Measurements from ENCODE around the gene PRDM10.
A peak's percentile ranks its signal among the peaks of the same experiment; 100 is the strongest.
"Not testable (repeated sequence)": the region's sequence is repeated elsewhere in the genome, so short reads cannot be mapped to it uniquely, and the experiment has no call there.

Gene PRDM10

DNA sequence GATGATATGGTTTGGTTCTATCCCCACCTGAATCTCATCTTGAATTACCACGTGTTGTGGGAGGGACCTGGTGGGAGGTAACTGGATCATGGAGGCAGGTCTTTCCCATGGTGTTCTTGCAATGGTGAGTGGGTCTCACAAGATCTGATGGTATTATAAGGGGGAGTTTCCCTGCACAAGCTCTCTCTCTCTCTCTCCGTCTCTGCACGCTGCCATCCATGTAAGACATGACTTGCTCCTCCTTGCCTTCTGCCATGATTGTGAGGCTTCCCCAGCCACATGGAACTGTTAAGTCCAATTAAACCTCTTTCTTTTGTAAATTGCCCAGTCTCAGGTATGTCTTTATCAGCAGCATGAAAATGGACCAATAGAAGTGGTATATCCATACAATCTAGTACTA, 13.2 kb upstream of the PRDM10 start:
- DNase-seq (ENCODE audit: low spot score): not testable (repeated sequence)

- no peak for DNase-seq (ENCODE audit: low spot score)
These were observed 5.7 kb upstream of the PRDM10 start for GRCh38 chr11:130008326-130008725.

GRCh38 chr11:130006929-130007328, 4.3 kb upstream of the PRDM10 start:
- DNase-seq (ENCODE audit: low spot score): no peak

GRCh38 chr11:130003717-130004001, 1.0 kb upstream of the PRDM10 start:
- no peak for DNase-seq (ENCODE audit: low spot score)

GRCh38 chr11:130002846-130003716, 446 bp upstream of the PRDM10 start:
- DNase-seq (ENCODE audit: low spot score): peak; percentile 94

DNA sequence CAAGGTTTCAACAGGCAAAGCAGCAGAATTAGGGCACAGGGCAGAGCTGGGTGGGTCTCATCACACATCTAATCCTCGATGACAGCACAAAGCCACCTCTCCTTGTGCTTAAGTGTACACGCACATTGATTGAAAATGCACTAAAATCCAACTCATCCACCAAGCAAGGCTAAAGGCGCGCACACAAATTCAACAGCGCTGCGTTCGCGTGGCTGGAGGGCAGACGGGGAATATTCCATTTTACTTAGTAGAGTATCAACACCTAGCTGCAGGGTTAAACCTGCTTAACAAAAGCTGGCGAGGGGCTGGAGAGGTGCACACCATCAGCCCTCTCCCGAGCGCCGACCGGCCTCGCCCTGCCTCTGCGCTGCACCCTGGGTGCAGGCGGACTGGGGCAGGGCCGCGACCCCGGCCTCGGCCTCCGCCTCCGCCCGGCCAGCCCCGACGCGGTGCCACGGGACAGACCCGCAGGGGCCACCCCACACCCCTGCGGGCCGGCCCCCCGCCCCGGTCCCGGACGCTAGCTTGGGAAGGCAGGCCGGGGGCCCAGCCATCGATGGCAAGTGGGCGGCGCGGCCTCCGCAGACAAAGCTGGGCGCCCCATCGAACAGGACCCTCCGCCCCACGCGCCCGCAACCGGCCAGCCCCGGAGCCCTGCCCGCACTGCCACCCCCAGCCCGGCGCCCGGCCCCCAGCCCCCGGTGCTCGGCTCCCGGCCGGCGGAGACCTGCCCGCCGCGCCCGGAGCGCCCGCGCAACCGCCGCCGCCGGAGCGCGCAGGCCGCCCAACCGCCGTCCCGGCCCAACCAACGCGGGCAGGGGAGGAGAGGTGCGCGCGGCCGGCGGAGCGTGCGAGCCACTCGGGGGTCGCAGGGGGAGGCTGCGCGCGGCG, 929 bp downstream of the PRDM10 start:
- peak; percentile 26 for DNase-seq (ENCODE audit: low spot score)

DNA sequence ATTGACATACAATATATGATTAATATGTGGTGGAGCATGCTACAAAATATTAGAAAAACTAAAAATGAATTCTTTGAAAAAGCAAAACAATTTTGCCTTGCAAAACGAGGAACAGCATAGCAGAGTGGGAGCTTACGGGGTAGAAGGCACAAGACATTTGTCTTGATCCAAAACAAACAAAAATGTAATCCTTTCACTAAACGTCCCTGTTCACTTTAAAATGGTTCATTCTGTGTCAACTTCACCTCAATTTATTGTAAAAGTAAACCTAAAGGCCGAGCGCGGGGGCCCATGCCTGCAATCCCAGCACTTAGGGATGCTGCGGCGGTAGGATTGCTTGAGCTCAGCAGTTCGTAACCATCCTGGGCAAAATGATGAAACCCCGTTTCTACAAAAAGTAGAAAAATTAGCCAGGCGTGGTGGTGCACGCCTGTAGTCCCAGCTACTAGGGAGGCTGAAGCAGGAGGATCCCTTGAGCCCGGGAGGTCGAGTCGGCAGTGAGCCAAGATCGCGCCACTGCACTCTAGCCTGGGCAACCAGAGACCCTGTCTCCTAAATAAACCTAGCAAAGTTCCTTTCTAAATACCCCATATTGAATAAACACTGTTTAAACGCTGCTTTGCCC, 2.0 kb downstream of the PRDM10 start:
- DNase-seq (ENCODE audit: low spot score): no peak

- DNase-seq (ENCODE audit: low spot score): no peak
These were observed 3.2 kb downstream of the PRDM10 start for GRCh38 chr11:129999407-129999806.

DNA sequence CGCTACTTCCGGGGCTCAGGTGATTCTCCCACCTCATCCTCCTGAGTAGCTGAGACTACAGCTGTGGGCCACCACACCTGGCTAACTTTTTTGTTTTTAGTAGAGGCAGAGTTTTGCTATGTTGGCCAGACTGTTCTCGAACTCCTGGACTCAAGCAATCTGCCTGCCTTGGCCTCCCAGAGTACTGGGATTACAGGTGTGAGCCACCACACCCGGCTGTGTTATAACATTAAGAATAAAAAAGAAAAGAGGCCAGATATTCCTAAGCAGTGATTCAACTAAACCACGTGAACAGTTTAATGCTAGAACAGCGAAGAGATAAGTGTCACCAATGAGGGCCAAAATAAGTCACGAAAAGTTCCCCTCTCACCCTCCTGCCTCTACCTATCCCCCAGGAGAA, 3.7 kb downstream of the PRDM10 start:
- DNase-seq (ENCODE audit: low spot score): no peak

DNA sequence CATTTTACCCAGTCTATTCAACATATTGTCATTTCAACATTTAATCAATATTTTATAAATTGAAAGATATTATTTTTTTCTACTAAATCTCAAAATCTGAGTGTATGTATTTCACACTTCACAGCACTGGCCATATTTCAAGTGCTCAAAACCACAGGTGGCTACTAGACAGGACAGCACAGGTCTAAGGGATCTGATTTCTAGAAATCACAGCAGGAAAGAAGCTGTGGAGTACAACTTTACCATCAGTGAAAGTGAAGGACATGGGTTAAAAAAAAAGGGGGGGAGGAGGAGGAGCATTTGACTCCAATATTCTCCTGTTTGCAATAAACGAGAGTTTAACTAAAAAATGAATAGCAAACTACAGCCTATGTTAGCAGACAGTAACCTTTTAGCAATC, 4.5 kb downstream of the PRDM10 start:
- no peak for DNase-seq (ENCODE audit: low spot score)

DNA sequence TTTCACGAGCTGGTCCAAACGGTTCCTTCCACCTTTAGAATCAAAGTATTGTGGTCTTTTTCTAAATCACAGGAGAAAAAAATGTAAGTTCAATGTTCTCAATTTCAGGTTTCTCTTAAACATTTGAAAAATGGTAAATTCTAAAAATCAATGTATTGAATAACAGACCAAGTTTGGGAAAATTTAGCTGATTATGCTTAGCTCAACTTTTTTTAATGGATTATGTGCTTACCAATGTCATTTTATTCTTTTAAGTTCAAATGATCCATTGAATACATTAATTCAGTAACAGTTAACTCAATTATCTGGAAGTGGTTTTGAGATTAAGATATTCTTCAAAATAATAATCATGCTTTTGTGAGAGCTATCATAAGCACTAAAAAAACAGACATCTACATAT, 5.1 kb downstream of the PRDM10 start:
- DNase-seq (ENCODE audit: low spot score): no peak

DNA sequence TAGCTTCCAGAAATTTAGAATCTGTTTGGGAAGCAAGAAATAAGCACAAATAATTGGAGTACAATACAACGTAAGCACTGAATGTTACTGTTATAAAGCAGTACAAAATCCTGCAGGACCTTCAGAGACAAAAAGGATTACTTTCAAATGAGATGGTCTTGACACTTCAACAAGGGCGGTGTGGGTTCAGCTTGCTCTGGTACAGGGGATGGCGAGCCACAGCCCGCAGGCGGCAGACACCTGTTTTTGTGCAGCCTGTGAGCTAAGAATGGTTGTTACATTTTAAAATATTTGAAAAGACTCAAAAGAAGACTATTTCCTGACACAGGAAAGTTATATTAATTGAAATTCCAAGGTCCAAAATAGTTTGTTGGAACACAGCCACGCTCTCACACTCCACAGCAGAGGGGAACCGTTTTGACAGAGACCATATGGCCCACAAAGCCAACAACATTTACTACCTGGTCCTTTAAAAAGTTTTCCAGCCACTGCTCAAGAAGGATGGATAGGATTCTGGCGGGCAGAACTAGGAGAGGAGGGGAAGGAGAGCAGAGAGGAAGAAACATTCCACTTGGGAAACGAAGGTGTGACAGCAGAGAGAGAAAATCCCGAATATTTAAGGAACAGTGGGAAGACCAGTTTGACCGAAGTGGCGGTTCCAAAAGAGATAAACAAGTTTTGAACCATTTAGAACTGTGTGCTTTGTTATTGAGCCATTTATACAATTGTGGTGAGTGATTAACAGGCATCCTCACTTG, 6.3 kb downstream of the PRDM10 start:
- no peak for DNase-seq (ENCODE audit: low spot score)

- DNase-seq (ENCODE audit: low spot score): no peak
These were observed 7.5 kb downstream of the PRDM10 start for GRCh38 chr11:129995163-129995562.

- peak; percentile 52 for DNase-seq (ENCODE audit: low spot score)
These were observed 10.3 kb downstream of the PRDM10 start for GRCh38 chr11:129992161-129992944.

DNA sequence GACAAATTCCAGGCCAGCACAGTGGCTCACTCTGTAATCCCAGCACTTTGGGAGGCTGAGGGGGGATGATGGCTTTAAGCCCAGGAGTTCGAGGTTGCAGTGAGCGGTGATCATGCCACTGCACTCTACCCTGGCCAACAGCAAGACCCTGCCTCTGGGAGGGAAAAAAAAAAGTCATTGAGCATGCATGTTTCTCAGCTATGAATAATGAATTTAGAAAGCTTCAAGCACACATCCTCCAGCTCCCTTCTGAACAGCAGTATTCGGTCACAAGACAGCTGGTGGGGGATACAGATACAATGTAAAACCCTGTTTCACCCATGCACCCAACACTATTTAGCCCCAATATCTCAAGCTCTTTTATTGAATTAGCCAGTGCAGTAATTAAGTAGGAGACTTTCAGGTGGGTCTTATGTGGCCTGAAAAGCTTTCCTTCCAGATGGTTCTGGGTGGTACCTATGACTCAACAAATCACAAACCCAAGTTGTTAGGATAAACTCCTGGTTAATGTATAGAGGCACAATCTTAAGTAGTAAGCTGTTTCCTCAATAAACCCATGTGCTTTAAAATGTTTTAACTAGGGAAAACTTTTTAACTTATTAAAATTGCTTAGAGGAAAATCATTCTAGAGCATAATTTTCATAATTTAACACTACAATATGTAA, 13.4 kb downstream of the PRDM10 start:
- no peak for DNase-seq (ENCODE audit: low spot score)

DNA sequence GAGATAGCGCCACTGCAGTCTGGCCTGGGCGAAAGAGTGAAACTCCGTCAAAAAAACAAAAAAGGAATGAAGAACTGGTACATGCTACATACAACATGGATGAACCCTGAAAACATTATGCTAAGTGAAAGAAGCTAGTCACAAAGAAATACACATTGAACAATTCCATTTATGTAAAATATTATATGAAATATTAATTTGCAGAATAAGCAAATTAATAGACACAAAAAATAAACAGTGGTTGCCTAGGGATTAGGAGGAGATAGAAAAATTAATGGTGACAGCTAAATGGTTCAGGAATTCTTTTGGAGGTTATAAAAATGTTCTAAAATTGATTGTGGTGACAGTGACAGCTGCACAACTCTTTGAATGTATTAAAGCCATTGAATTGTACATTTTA, 14.7 kb downstream of the PRDM10 start:
- no peak for DNase-seq (ENCODE audit: low spot score)

DNA sequence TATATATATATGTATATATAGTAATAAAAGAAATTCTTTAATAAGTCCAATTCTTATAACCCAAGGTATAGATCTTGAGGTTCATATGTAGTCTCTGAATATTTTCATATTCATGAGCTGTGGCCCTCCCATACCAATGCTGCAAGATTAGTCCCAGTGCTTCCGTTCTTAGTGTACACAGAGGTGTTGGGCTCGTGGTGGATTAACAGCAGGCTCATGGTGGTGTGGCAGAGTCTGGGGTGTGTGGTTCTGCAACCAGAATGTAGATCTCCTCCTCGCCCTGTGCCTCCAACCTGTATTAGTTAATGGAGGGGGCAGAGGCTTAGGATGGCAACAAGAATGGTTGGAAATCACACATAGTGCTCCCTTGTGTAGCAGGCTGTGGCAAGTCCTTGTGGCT, 16.8 kb downstream of the PRDM10 start:
- no peak for DNase-seq (ENCODE audit: low spot score)

- DNase-seq (ENCODE audit: low spot score): no peak
These were observed 22.5 kb downstream of the PRDM10 start for GRCh38 chr11:129980086-129980485.

GRCh38 chr11:129979046-129979605, 23.5 kb downstream of the PRDM10 start:
- no peak for DNase-seq (ENCODE audit: low spot score)

DNA sequence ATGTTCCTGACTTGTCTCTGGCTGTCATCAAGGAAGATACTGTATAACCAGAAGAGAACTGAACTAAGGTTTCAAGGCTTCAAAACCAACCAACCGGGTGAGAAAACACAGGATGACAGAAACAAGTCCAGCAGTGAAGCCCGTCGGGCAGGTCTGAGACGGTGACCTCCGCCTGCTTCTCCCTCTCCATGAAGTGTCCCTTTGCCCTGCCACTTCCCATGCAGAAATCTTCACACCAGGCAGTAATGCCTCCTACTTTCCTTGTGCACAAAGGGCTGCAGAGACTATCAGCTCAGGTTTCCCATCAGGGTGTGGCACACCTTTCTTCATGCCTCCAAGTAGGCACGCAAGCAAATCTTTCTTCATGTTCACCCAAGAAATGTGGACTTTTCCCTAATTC, 24.2 kb downstream of the PRDM10 start:
- no peak for DNase-seq (ENCODE audit: low spot score)

All from CD4-positive, alpha-beta T cell treated with Interleukin-15 for 4 hours (primary cell).